Adrenal gland (tissue), 5 donors: ENCODE measurements around the gene APCDD1.

Experiments used
- POLR2A ChIP-seq, 2 donors: fragments of 450-650 bp; IDR thresholded peaks; one replicate each; pipeline ENCODE4 v1.6.1; 2017; ENCODE audit warnings: antibody characterized with exemption in 2 of 2, mild to moderate bottlenecking in 2 of 2, moderate library complexity in 1 of 2
- TF ChIP-seq, protein P1 (sequence below), 6 experiments: fragments of 450-650 bp in 4 of 6; fragments of 200-600 bp in 2 of 6; sonication (generic) in 1 of 6; IDR thresholded peaks; 1 replicate in 5 of 6; 2 replicates in 1 of 6; pipeline versions ENCODE4 v1.5.1 to v1.8.0; 2016 to 2021; ENCODE audit warnings: antibody characterized with exemption in 6 of 6, mild to moderate bottlenecking in 2 of 6, moderate library complexity in 1 of 6
- donor health status: DM: no; HTN: no; CAD: no.

DNA sequence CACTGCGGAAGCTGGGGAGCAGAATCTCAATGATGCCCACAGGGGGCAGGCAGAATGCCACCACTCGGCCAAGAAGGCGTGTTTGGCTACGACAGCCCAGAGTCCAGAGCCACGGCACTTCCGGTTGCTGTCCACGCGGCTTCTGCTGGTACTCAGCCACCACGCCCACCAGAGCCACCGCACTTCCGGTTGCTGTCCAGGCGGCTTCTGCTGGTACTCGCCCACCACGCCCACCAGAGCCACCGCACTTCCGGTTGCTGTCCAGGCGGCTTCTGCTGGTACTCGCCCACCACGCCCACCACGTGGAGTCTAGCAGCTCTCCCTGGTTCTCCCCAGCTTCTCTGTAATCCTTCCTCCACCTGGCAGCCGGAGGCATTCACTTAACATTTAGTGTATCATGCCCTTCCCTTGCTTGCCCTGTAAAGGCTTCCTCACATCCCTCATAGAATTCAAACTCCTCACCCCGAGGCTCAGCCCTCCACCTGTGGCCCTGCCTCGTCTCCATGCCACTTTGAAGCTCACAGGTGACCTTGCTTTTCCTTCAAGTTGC is 40.1 kb upstream of the APCDD1 start:
- TF ChIP-seq, protein P1, sequence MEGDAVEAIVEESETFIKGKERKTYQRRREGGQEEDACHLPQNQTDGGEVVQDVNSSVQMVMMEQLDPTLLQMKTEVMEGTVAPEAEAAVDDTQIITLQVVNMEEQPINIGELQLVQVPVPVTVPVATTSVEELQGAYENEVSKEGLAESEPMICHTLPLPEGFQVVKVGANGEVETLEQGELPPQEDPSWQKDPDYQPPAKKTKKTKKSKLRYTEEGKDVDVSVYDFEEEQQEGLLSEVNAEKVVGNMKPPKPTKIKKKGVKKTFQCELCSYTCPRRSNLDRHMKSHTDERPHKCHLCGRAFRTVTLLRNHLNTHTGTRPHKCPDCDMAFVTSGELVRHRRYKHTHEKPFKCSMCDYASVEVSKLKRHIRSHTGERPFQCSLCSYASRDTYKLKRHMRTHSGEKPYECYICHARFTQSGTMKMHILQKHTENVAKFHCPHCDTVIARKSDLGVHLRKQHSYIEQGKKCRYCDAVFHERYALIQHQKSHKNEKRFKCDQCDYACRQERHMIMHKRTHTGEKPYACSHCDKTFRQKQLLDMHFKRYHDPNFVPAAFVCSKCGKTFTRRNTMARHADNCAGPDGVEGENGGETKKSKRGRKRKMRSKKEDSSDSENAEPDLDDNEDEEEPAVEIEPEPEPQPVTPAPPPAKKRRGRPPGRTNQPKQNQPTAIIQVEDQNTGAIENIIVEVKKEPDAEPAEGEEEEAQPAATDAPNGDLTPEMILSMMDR (IDR thresholded peaks at IDR 0.05), result no peak
- no peak for TF ChIP-seq POLR2A (IDR thresholded peaks at IDR 0.05)
